Esophagus squamous epithelium (tissue), 4 donors: Measurements from ENCODE around the gene GLRA1.

ENCODE experiments used
- CTCF ChIP-seq, 6 experiments: fragments of 450-650 bp in 4 of 6; fragments of 200-600 bp in 2 of 6; sonication (generic) in 2 of 6; IDR thresholded peaks; one replicate each; pipeline ENCODE4 v1.5.1; 2016 to 2019; ENCODE audit warnings: antibody characterized with exemption in 6 of 6, mild to moderate bottlenecking in 4 of 6, moderate library complexity in 4 of 6
- POLR2A ChIP-seq, 4 donors: fragments of 450-650 bp; IDR thresholded peaks; one replicate each; pipeline ENCODE4 v1.6.1; 2017; ENCODE audit warnings: antibody characterized with exemption in 4 of 4, mild to moderate bottlenecking in 4 of 4, moderate library complexity in 3 of 4

- TF ChIP-seq CTCF (IDR thresholded peaks at IDR 0.05) (no peak), POLR2A (IDR thresholded peaks at IDR 0.05) (no peak)
Measured at GRCh38 chr5:151812757-151813309, 111.8 kb downstream of the GLRA1 start.
